OCI-LY7 (cell line): ENCODE data around the gene MORN5.

Experiments
- CTCF ChIP-seq: fragments of 200-600 bp; sonication (generic); conservative IDR thresholded peaks from 2 replicates; pipeline ENCODE4 v1.5.1; 2014; ENCODE audit warnings: mild to moderate bottlenecking, antibody characterized with exemption, low read length, moderate library complexity, mixed read lengths
- EZH2phosphoT487 ChIP-seq: fragments of 200-600 bp; sonication (generic); IDR thresholded peaks from 2 replicates; pipeline ENCODE4 v1.6.1; 2018; ENCODE audit warnings: low read depth, borderline replicate concordance, mild to moderate bottlenecking, mixed run types, antibody characterized with exemption, low read length, moderate library complexity, mixed read lengths

GRCh38 chr9:122234022-122234748 lies 74.5 kb downstream of the MORN5 start:
- TF ChIP-seq CTCF (no peak), EZH2phosphoT487 (no peak)
